Ovary (tissue), 3 donors: ENCODE results near the gene ERVFRD-1.

Experiments
- EP300 ChIP-seq: sonication (generic); formaldehyde crosslinking; IDR thresholded peaks from one replicate; pipeline ENCODE4 v1.6.1; 2017; ENCODE audit warnings: antibody characterized with exemption
- POLR2A ChIP-seq: fragments of 450-650 bp; IDR thresholded peaks from one replicate; pipeline ENCODE4 v1.6.1; 2017; ENCODE audit warnings: antibody characterized with exemption, mild to moderate bottlenecking, moderate library complexity
- TF ChIP-seq, protein P1 (sequence below), 3 donors: fragments of 450-650 bp in 2 of 3; fragments of 200-600 bp in 1 of 3; IDR thresholded peaks; one replicate each; pipeline versions ENCODE4 v1.5.1 to v1.8.0; 2016 to 2022; ENCODE audit warnings: antibody characterized with exemption in 3 of 3, mild to moderate bottlenecking in 1 of 3
- donor health status: DM: no; HTN: no; CAD: no.

DNA sequence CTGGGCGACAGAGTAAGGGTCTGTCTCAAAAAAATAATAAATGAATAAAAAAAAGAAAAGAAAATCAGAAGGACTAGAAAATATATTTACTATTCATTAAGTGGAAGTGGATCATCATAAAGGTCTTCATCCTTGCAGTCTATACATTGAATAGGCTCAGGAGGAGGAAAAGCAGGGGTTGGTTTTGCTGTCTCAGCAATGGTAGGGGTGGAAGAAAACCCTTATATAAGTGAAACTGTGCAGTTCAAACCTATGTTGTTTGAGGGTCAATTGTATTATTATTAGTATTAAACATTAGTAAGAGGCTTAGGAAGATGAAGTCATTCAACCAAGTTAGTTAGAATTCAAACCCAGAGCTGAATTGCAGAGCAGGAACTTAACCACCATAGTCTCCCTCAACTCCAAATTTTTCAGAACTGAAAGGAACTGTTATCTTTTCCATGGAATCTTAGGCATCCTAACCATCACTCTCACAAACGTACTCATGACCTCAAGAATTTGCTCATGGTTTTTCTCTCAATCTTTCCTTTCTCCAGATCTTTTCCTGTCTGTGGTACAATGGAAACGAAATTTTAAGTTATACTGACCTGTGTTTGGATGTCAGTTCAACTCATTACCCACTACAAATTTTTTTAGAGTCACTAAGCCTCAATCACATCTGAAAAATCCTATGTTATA is 25.6 kb downstream of the ERVFRD-1 start:
- TF ChIP-seq POLR2A = no peak
- TF ChIP-seq, protein P1, sequence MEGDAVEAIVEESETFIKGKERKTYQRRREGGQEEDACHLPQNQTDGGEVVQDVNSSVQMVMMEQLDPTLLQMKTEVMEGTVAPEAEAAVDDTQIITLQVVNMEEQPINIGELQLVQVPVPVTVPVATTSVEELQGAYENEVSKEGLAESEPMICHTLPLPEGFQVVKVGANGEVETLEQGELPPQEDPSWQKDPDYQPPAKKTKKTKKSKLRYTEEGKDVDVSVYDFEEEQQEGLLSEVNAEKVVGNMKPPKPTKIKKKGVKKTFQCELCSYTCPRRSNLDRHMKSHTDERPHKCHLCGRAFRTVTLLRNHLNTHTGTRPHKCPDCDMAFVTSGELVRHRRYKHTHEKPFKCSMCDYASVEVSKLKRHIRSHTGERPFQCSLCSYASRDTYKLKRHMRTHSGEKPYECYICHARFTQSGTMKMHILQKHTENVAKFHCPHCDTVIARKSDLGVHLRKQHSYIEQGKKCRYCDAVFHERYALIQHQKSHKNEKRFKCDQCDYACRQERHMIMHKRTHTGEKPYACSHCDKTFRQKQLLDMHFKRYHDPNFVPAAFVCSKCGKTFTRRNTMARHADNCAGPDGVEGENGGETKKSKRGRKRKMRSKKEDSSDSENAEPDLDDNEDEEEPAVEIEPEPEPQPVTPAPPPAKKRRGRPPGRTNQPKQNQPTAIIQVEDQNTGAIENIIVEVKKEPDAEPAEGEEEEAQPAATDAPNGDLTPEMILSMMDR (IDR thresholded peaks at IDR 0.05) = no peak
- TF ChIP-seq EP300 = no peak
